Occipital lobe (tissue), 2 donors: ENCODE results near the gene SWAP70. TPM values are rescaled to one million over a fixed set of nuclear protein-coding genes. Genes with fewer than 3 reads are reported as not detected.
A peak's percentile ranks its signal among the peaks of the same experiment; 100 is the strongest.

Source experiments
- DNase-seq: peaks from one replicate; lab custom pipeline; 2025; lab: John Stamatoyannopoulos, UW
- total RNA-seq: library from RNA; depleted of rRNA; stranded (reverse); fragments of >200 nt; gene quantifications from one replicate; pipeline ENCODE4 v1.2.3, GENCODE V29; 2014

SWAP70 gene
- total RNA-seq, 1 donor from 2014 or later, result 13.7 TPM

- no peak for DNase-seq
These were observed 11.8 kb upstream of the SWAP70 start for GRCh38 chr11:9651899-9652748.

DNA sequence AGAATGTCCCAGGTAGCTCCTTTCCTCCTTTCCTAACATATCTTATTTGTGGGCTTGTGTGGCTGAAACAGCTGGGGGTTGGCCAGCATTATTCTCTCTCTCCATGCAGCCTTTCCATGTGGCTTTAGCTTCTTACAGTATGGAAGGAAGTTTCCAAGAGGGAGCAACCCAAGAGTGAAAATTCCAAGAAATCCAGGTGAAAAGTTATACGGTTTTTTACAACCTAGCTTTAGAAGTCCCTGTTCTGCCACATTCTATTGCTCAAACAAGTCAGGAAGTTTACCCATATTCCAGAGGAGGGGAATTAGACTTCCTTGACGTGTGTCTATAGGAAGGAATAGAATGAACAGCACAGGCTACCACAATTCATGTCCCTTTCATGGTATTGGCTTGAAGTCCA, 10.0 kb upstream of the SWAP70 start:
- no peak for DNase-seq

GRCh38 chr11:9656864-9657263, 7.0 kb upstream of the SWAP70 start:
- DNase-seq, result no peak

- DNase-seq, result no peak
These were observed 6.3 kb upstream of the SWAP70 start for GRCh38 chr11:9657531-9657930.

DNA sequence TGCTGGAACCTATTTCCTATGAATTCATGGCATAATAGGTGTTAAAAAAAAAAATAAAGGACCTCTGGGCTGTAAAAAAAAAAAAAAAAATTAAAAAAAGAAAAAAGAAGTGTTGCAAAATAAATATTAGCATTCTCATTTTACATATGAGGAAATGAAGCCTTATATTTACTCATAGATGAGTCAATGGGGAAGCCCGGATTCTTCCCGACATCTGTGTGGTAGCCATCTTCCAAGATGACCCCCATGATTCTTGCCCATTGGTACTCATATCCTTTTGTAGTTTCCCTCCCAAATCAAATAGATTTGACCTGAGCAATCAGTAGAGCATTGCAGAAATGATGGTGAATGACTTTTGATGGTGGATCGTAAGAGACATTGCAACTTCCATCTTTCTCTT, 3.0 kb upstream of the SWAP70 start:
- no peak for DNase-seq

GRCh38 chr11:9662273-9662672, 1.6 kb upstream of the SWAP70 start:
- DNase-seq, result no peak

GRCh38 chr11:9664276-9665171, 647 bp downstream of the SWAP70 start:
- no peak for DNase-seq

GRCh38 chr11:9665749-9666148, 1.9 kb downstream of the SWAP70 start:
- DNase-seq, result no peak

- no peak for DNase-seq
These were observed 6.1 kb downstream of the SWAP70 start for GRCh38 chr11:9669954-9670353.

GRCh38 chr11:9672288-9672916, 8.5 kb downstream of the SWAP70 start:
- DNase-seq, result no peak

DNA sequence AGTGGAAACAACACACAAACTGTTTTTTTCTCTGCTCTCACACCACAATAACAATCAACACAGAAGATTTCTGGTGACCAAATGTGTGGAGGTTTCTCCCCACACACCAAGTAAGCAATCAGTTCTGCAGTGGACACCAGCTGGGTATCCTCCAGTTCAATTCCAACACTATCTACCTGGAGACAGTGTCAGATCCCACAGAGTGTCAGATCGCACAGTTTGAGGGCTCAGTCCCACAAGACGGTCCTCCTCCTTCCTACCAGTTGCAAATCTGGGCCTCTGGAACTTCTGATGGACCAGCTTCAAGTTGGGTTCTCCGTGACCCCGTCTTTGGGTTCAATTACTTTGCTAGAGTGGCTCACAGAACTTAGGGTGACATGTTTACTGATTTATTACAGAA, 9.0 kb downstream of the SWAP70 start:
- DNase-seq, result no peak

- no peak for DNase-seq
These were observed 11.8 kb downstream of the SWAP70 start for GRCh38 chr11:9675691-9676090.

DNA sequence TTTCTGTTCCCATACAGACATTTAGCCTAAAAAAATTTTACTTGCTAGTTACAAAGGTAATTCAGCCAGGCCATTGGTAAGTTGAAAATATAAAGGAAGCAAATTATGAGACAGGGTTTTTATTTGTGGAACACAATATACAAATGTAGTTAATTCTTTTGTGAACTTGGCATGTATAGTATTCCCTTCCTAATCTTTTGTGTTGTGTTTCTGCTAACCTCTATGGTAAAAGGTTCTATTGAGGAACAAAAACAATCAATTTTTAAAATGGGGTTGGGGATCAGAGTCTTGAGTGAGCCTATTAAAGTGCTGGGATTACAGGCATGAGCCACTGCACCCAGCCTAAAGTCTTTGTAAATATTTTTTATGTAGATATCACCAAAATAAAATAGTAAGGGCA, 14.1 kb downstream of the SWAP70 start:
- no peak for DNase-seq

DNA sequence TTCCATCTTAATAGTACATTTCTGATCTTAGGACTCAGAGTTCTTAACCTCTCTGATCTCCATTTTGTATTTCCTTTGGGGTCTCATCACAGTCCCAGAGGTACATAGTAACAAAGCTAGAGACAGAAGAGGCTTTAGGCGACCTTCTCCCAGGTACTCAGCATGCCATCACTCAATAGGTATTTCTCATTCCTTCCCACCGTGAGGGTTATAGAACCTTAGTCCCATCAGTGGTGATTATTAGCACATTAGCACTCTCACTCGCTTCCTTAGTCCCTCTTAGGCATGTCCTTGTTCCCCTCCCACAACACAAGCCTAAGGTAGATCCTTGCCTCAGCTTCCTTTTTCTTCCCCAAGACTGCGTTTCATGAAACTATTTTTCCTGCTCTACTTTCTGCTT, 14.7 kb downstream of the SWAP70 start:
- DNase-seq, result no peak

GRCh38 chr11:9680028-9680427, 16.2 kb downstream of the SWAP70 start:
- no peak for DNase-seq

- no peak for DNase-seq
These were observed 17.9 kb downstream of the SWAP70 start for GRCh38 chr11:9681583-9682372.

DNA sequence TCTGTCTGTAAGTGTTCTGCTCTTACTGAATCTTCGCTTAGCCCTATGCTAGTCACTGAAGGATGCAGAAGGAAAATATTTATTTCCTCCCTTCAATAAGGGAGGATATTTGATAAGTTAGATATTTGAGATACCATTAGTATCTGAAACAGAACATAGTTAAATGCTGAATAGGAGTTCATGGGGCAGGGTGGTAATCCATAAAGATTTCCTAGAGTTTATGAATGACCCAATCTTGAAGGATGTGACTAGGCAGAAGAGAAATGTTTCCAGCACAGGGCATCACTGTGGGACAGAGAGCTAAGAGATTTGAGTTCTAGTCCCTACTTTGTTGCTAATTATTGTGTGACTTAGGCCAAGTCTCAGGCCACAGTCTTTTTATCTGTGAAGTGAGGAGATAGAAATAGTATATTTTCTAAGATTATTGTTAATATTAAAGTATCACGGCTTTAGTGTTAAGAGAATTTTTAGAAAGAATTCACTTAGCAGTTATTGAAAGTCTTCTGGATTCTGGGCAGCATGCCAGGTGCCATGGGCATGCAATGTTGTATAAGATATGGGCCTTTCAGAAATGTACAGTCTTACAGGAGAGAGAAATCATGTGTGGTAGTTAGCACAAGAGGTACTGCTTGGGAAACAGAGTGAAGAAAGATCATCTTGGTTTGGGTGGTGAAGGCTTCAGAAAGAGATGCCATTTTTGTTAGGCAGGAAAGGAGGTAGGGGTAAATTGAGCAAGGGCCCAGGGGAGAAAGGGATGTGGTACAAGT, 24.0 kb downstream of the SWAP70 start:
- no peak for DNase-seq

- DNase-seq, result peak; percentile 44
These were observed 25.0 kb downstream of the SWAP70 start for GRCh38 chr11:9688716-9689511.

- DNase-seq, result no peak
These were observed 25.8 kb downstream of the SWAP70 start for GRCh38 chr11:9689721-9690120.

- DNase-seq, result no peak
These were observed 28.0 kb downstream of the SWAP70 start for GRCh38 chr11:9691865-9692264.
